8988T (cell line): ENCODE data around the gene PTPRU.

Experiments
- DNase-seq: peaks from one replicate; pipeline ENCODE4 v3.0.0; 2011

PTPRU gene

DNA sequence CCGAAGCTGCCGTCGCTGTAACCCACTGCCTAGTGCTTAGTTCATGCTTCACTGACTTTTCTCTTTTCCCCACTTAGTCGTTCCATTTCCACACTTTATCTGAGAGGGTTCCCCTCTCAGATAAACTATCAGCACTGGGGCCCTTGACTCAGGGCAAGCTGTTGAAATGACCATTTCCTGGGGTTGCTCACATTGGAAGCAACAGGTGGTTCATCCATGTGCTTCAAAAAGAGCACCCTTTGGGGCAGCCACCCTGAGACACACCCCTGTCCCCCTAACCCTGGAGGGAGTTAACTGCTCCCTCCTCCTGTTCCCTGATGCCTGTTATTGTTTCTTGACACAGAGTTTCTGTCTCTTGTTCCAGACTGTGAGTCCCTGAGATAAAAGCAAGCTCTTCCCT, 107.2 kb downstream of the PTPRU start:
- no peak for DNase-seq

DNA sequence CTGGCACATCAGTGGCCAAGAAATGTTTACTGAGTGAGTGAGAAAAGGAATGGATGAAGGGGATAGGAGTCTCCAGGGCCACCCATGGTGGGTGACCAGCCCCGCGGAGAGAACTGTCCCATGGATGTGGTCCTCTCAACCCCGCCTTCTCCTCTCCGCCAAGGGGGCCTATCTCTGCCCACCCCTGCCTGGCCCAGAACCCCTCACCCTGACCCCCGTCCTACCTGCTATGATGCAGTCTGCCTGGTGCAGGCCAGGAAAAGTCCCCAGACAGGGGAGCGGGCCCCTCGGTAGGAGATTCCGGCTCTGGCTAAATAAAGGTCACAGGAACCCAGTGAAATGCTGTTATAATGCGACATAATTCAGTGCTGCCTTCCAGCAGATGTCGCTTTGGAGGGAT, 107.6 kb downstream of the PTPRU start:
- DNase-seq = no peak

DNA sequence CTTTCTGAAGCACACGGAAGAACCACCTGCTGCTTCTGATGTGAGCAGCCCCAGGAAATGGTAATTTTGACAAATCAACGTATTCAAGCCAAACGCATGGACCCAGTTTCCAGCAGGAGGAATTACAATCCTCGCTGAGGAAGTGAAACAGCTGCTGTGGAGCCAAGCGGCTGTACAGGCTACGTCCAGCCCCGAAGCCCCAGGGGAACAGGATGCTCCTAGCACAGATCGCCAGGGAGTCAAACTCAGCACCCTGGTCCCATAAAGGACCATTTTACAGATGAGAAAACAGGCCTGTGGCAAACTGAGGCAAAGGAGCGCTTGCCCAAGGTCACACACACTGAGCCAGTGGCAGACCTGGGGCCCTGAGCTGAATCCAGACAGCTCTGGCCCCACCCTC, 108.0 kb downstream of the PTPRU start:
- DNase-seq = no peak

DNA sequence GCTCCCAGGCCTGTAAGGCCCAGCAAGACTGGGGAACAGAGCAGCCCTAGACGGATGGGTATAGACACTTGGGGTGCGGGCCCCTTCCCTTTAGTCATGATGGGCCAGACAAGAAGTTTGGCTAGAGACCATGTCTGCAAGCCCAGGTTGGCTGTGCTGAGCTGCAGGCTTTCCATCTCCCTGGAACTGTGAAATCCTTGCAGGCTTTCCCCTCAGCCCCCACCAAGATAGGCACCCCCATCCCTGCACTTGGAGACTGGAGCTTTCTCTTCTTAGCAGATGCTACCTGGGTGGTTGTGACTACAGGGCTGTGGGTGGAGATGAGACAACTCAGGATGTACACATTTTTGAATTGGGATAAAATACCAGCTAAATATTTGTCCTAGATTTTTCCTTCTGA, 110.3 kb downstream of the PTPRU start:
- DNase-seq = no peak

DNA sequence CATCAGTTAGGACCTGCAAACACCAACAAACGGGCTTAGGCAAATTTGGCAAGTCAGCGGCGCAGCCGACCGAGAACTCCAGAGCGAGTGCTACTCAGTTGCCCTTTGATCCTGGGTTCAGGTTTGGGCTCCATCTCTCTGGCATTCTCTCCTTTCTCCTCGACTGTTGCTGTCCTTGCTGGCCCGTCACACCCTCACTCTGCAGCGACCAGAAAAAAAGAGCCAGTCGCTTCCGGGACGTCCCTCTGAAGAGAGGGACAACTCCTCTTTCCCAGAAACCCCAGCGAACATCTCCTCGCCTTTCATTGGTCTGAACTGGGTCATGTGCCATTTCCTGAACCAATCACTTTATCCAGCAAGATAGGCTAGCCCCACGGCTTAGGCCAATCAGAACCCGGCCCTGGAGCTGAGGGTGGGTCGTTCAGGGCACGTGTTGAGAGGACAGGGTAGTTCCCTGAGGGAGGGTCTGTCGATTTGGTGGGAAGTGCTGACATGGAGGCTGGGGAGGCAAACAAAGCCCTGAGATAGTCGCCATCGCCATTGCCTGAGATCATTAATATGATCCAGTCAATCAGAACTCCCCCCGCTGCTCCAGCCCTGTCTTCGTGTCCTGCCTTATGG, 113.7 kb downstream of the PTPRU start:
- no peak for DNase-seq

DNA sequence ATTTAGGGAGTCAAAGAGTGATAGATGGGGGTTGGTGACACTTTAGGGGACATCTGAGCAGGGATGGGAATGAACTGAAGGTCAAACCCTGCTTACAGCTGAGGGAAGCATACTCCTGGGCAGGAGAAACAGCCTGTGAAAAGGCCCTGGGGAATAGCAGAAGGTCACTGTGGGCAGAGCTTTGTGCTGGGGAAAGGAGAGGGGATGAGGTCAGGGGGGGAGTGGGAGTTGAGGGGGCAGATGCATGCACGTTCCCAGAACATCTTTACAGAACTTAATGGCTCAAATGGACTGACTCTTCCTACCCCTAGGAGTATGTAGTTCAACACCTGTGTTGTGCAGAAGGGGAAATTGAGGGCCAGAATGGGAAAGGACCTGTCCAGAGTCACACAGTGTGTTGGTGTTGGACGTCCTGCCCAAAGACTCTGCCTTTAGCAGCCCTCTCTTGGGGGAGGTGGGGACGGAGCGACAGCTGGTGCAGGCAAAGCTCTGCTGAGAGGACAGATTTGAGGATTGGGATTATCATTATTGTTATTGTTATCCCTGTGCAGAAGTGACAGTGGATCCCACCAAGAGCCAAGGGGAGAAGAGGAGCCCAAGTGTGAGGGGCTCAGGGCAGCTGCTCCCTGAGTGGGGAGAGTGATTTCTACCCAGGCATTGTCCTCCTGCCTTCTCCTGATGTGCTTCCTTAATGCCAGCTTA, 116.5 kb downstream of the PTPRU start:
- no peak for DNase-seq

DNA sequence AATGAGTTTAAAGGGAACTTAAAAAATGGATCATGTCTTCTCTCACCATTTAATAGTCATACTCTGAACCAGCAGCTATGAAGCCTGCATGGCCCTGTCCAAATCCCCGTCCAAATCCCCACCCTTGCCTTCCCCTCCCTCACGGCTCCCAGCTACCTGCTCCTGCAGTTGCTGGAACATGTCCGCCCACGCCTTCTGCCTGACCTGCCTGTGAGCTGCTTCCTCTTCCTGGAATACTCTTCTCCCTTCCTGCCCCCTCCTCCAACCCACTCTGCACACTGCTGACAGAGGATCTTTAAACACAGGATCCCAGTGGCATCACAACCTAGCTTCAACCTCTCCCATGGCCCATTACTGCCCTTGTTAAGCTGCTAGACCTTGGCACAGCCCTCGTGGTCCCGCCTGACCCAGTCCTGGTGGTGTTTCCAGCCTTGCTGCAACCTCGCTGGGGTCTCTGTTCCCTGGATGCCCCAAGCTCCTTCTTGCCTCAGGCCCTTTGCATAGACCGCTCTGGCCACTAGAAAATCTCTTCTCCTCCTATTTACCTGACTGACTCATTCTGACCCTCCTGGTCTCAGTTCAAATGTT, 118.3 kb downstream of the PTPRU start:
- no peak for DNase-seq

DNA sequence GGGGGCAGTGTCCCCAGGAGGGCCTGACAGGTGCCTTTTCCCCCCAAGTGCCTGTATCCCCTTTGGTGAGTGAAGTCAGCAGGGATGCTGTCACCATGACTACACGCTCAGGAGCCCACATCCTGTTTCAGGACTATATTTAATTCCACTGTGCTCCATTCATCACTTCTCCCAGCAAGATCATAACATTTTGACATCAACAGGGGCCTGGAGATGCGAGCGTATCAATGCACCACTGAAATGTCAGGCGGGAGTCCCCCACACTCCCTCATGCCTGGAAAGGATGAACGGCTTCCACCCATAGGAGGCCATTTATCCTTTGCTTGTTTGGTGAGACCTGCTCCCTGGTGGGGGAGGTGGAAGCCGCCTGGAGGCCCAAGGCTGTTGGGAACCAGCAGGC, 119.1 kb downstream of the PTPRU start:
- no peak for DNase-seq

DNA sequence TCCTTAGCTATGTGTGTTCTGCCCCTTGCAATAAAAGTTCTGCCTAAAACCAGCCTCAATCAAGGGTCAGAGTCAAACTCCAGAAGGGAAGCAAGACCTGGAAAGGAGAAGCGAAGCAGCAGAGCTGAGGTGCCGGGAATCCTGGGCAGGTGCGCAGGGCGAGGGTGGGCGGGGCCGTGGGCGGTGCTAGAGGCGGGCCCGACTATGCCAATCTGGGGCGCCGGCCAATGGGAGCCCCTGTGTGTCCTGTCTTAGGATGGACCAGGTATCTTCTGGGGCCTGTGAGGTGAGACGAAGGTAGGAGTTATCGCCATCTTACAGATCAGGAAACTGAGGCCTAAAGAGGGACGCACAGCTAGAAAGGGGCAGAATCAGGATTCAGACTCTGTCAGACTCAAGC, 120.3 kb downstream of the PTPRU start:
- no peak for DNase-seq

DNA sequence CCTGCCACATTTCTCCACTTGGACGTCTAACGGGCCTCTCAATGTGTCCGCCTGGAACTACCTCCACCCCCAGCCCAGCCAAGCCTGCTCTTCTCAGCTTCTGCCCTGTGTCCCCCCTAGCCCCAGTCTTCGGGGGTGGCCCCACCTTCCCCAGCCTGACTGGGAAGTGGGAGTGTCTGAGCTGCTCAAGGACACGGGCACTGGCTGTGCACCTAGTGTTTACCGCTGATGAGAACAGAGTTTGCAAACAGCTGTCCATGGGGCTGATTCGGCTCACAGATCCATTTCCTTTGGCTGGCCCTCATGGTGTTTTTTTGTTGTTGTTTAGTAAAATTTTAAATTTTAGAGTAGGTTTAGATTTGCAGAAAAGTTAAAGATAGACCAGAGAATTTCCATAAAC, 121.1 kb downstream of the PTPRU start:
- DNase-seq = no peak

DNA sequence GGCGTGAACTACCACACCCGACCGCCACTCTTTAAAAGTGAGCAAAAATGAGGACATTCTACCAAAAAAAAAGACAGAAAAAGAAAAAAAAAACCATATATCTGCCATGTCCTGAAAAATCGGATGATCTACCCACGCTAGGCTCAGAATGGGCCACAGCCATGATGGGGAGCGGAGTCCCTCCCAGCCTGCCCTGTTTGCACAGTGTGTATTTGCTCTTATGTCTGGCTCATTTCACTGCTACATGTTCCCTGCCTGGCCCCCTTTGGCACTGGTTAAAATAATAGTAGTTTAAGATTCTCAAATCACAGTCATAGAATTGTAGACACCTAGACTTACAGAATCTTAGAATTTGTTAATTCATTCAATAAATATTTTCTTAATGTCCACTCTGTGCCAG, 121.9 kb downstream of the PTPRU start:
- DNase-seq = no peak

DNA sequence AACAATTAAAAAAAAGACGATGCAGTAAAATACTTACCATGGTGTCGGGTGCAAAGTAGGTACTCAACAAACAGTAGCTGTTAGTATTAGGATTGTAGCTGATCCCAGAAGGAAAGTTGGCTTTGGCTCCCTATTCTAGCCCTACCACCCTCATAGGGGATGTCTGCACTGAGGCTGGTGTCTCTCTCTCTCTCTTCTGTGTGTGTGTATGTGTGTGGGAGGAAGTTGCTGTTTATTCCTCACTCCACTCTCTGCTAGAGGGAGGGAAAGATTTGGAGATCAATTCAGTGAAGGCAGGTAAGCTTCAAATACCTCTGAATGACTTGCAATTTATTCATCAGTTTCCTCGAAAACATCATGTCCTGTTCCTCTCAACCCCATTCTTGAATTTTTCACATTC, 124.4 kb downstream of the PTPRU start:
- no peak for DNase-seq

DNA sequence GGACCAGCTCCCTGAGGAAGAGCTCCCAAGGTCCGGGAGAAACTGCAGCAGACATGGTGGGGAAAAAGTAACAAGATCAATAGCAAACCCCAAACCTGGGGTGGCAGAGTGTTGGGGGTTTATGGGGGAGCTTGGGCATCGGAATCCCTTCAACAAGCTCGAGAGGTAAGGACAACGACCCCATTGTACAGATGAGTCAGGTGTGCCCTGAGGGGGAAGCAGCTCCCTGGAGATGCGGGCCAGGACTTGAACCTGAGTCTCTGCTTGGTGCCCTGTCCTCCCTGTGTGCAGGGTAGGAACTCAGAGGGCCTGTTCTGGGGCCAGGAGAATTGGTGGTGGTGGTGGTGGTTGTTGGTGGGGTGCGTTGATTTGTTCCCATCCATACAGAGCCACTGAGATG, 125.4 kb downstream of the PTPRU start:
- DNase-seq = no peak

DNA sequence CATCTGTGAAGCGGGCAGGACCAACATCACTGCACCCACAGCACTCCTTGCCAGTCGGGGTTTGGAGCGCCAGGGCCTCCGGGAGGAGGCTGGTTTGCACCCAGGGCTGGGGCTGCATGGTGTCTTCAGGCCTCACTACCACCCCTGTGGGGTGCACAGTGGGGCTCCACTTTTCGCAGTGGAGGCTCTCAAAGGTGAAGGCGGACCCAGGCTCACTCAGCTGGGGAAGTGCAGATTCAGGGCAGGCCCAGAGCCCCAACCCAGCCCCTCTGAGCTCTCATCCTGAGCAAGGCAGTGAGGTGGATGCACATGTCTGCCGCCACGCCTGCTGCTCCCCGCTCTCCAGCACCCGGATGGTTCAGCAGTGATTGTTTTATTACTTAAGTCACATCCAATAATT, 125.8 kb downstream of the PTPRU start:
- DNase-seq = no peak

DNA sequence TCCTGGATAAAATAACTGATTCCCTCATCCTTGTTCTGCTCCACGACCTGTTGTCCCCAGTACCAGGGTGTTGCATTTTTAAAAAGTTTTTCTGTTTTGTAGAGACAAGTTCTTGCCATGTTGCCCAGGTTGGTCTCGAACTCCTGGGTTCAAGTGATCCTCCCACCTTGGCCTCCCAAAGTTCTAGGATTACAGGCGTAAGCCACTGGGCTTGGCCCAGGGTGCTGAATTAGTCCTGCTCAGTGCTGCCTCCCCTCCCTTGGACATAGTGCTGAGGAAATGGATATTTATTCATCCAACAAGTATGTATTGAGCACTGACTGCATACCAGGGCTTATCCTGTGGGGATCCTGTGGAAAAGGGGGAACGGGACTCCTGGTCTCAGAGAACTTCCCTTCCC, 126.4 kb downstream of the PTPRU start:
- no peak for DNase-seq

DNA sequence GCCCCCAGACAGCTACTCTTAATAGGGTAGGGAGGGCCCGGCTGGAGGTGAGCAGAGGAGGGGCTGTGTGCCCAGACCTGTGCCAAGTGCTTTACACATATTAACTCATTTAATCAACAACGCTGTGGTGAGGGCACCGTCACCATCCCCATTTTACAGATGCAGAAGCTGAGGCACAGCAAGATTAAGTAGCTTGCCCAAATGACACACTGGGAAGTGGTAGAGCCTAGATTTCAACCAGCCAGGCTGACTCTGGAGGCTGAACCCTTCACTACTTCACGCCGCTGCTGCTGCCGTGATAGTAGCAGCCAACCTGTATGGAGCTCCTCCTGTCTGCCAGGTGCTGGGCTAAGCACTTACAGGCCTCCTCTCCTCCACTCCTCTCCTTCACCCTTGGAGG, 127.2 kb downstream of the PTPRU start:
- no peak for DNase-seq

DNA sequence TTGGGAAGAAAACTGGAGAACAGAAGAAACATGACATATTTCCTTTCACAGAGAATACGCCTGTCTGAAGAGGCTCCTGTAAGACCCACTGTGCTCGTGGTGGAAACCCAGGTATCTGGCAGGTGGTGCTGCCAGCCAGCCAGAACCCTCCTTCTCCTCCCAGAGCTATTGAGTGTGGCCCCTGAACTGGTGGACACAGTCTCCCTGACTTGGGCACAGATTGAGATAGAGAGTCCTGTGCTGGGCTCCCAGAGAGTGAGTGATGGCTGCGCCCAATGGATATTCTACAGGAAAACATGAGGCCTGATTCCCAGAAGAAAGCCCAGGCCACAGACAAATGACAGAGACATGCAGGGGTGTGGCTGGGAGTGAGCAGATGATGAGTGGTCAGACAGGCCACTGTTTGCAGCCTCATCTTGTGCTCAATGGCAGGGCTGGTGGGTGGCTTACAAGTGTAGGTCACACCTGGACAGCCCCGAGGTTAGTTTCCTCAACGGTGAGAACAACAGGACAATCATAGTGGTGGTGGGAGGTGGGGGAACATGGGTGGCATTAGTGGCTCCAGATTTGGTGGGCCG, 127.9 kb downstream of the PTPRU start:
- DNase-seq = no peak

DNA sequence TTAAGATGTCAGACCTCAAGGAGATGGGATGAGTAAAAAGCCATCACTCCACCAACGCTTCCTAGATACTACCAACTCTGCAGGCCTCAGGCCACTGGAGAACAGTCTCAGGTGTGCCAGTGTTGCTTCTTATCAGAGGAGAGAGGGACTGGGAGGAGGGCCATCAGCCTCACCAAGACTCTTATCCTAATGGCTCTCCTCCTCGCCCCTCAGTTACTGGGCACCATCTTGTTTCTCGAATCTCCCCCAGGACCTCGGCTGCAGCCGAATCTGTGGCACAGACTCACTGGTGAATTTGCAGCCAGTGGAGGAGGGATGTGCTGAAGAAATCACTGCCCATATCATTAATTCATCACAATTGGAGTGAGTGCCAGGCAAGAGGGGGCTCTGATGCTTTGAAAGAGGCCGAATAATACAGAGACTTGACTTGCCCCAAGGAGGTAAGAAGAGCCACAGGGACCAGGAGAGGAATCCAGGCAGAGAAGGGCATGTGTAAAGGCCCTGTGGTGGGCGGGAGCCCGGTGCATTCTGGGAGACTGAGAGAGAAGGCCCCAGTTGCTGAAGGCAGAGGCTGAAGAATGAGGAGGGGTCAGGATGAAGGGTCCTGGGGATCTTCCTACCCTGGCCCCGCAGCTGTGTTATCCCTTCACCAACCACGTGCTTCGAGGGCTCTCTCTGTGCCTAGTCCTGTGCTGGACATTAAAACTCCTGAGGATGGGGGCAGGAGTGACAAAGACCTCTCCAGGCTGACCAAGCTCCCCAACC, 129.8 kb downstream of the PTPRU start:
- no peak for DNase-seq

DNA sequence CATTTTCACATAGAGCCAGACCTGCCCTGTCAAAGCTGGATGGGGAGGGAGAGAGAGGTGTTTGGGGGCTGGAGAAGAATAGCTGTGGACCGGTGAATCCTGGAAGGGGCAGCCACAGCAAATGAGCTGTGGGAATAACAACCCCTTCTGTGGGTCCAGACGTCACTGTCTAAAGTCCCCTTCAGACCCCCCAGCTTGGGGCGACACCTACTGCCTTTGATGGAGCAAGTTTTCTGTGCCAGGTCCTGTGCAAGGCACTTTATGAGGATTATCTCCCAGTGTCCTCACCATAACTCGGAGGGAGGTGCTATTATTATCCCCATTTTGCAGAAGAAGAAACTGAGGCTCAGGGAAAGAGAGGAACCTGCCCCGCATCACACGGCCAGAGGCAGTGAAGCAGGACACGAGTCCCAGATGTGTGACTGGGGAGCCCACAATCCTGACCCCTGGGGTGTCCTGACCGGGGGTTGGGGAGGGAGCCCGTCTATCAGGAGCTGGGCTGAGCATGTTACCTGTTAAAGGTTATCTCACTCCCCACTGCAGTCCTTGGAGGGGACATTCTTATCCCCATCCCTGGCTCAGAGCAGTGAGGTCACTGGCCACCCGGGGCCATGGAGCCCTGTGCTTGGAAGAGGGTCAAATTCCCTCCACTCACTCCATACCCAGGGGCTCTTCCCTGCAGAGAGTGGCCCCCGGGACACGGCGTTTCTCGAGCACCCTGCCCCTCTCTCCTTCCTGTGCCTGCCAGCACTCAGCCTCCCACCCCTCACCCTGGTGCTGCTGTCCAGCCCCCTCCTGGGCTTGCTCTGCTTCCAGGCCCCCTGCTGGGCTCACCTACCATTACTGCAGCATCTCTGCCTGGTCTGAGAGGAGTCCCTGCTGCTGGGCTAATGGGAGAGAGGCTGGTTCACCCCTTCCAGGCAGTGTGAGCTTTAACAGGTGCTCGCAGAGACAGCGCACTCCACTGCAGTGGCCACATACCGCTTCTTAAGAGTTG, 132.9 kb downstream of the PTPRU start:
- no peak for DNase-seq

DNA sequence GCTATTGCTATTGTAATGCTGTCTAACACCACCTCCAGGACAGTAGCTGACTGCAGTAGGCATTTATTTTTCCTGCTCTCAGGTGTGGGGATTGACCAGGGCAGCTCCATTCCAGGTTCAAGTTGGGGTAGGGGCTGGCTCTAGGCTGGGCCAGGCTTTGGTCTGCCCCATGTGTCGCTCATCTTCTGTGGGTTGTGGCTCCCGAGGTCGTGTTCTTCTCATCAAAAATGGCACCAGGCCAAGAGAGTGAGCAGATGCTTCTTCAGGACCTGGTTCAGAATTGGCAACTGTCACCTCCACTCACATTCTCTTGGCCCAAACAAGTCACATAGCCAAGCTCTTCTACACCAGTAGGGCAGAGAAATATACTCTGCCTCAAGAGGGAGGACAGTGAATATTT, 133.7 kb downstream of the PTPRU start:
- no peak for DNase-seq

DNA sequence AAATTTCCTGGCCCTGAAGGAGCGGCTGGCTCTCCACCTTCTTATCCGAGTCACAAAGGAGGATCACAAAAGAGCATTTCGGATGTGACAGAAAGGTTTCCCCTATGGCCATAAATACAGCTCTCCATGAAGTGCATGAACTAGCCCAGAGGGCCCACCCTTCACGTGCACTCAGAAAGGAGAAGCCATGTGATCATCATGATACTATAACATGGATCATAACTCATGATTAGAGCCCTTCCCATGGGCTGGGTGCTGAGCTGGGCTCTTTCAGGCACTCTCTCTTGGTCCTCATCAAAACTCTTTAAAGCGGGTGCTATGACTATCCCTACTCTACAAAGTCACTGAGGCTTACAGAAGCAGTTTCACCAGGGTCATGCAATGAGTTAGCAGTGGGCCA, 135.0 kb downstream of the PTPRU start:
- no peak for DNase-seq

DNA sequence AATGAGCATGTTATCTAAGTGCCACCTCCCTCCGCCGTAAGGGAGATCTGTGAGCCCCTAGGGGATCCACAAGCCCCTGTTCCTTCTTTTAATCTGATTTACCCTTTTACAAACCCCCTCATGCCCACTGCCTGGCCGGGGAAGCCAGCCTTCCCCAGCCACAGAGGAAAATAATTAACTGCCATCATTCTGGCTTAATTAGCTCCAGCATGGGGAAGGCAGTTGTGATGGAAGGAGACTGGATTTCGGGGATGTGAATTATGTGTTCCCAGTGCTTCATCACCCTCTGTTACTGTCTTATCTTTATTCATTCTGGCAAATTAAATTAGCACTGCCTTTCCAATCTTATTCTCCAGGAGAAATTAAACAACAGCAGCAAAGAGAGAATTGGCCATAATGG, 135.8 kb downstream of the PTPRU start:
- DNase-seq = no peak
